ENCODE measurements around the gene MGAM2. TPM values are rescaled to one million over a fixed set of nuclear protein-coding genes. Genes with fewer than 3 reads are reported as not detected.
"Not testable (repeated sequence)": the region's sequence is repeated elsewhere in the genome, so short reads cannot be mapped to it uniquely, and the experiment has no call there.

The MGAM2 gene
- total RNA-seq = under 0.01 TPM

GRCh38 chr7:142111499-142111898, at the start of gene MGAM2:
Gene MGAM2 (plus strand): TSS chr7:142111718. CDS start chr7:142116874, 5,156 bp downstream.
- no peak for DNase-seq (ENCODE audit: low read depth in 2 of 3, low spot score in 2 of 3)

GRCh38 chr7:142063551-142064442, 47.7 kb upstream of the MGAM2 start:
- no peak for DNase-seq (ENCODE audit: low read depth in 2 of 3, low spot score in 2 of 3)

GRCh38 chr7:142066536-142066935, 45.0 kb upstream of the MGAM2 start:
- DNase-seq (ENCODE audit: low read depth in 2 of 3, low spot score in 2 of 3) = no peak

GRCh38 chr7:142077762-142078161, 33.8 kb upstream of the MGAM2 start:
- DNase-seq (ENCODE audit: low read depth in 2 of 3, low spot score in 2 of 3) = no peak

DNA sequence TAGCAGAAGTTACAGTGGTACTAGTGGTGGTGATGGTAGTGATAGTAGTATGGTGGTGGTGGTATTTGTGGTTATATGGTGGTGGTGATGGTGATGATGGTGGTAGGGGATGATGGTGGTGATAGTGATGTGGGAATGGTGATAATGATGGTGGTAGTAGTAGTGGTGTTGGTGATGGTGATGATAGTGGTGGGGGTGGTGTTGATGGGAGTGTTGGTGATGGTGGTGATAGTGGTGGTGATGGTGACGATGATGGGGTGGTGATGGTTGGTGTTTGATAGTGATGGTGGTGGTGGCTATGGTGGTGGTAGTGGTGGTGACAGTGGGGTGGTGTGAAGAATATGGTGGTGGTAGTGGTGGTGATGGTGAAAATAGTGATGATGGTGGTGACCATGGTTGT, 27.9 kb upstream of the MGAM2 start:
- DNase-seq (ENCODE audit: low read depth in 2 of 3, low spot score in 2 of 3) = no peak

GRCh38 chr7:142085428-142085827, 26.1 kb upstream of the MGAM2 start:
- DNase-seq (ENCODE audit: low read depth in 2 of 3, low spot score in 2 of 3) = no peak

DNA sequence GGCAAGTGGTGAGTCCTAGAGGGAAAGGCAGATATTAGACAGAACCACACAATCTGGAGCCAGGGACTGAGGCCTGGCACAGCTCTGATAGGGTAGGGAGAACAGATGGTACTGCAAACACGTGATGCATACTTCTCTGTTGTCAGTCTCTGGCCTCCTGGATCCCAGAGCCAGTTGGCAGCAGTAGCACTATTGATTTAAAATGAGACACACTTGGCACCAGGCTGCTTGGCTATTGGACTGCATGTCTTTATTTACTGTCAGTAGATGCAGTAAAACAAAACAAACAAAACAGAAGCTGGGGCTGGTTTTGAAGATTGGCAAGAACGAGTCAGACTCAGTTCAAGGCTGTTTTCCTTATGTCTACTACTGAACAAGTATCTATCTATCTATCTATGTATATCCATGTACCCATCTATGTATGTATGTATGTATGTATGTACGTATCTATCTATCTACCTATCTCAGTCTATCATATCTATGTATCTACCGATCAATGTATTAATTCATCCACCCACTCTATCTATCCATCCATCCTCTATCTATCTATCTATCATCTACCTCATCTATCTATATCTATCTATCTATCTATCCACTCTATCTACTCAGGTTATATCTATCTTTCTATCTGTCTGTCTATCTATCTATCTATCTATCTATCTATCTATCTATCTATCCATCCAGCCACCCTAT, 23.4 kb upstream of the MGAM2 start:
- DNase-seq (ENCODE audit: low read depth in 2 of 3, low spot score in 2 of 3) = no peak

DNA sequence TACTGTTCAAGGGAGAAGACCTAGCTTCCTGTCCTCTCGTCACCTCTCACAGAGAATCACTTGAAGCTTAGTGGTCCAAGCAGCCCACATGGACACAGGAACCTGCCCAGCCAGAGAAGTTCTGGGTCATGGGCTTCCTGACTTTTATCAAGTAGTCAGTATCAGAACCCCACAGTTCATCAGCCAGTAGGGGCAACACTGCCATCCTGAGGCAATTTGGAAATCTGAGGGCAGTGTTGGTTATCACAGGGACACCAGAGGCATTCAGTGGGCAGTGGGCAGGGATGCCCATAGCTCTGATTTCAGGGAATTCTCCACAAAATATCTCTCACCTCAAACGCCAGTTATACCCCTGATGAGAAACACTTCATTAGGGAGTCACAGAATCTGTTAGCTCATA, 22.5 kb upstream of the MGAM2 start:
- DNase-seq (ENCODE audit: low read depth in 2 of 3, low spot score in 2 of 3) = no peak

DNA sequence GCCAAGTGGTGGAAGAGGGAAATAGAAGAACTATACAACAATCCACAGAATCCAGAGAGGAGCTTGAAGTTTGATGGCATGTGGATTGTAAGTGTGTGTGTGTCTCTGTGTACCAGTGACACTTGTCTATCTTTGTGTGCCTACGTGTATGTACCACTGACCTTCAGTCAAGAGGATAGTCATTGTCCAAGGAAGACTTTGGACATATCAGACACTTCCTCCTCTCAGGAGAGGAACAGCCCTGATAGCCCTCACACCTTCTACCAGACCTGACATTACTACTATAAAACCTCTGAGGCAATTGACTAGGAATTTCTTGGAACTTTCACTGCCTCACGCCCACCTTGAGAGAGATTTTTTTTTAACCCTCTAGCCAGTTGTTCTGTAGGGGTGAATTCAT, 19.6 kb upstream of the MGAM2 start:
- DNase-seq (ENCODE audit: low read depth in 2 of 3, low spot score in 2 of 3) = no peak

- DNase-seq (ENCODE audit: low read depth in 2 of 3, low spot score in 2 of 3) = no peak
These were observed 16.7 kb upstream of the MGAM2 start for GRCh38 chr7:142094861-142095260.

GRCh38 chr7:142097571-142097970, 13.9 kb upstream of the MGAM2 start:
- DNase-seq (ENCODE audit: low read depth in 2 of 3, low spot score in 2 of 3) = no peak

GRCh38 chr7:142098004-142098403, 13.5 kb upstream of the MGAM2 start:
- DNase-seq (ENCODE audit: low read depth in 2 of 3, low spot score in 2 of 3) = no peak

GRCh38 chr7:142099347-142099746, 12.2 kb upstream of the MGAM2 start:
- DNase-seq (ENCODE audit: low read depth in 2 of 3, low spot score in 2 of 3) = not testable (repeated sequence)

DNA sequence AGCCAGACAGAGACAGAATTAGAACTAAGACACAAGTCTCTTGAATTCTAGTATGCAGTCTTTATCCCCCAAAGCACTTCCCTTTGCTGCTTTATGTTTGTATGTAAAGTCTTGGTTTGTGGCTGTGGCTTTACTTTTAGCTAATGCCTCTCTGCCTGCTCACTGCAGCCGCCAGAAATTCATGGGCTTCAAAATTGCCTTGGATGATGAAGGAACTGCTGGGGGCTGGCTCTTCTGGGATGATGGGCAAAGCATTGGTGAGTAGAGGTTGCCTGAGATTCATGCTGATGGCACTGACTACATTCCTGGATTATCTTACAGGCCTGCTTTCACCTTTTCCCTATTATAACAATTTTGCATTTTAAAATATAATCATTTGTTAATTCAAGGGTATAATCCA, 10.9 kb upstream of the MGAM2 start:
- DNase-seq (ENCODE audit: low read depth in 2 of 3, low spot score in 2 of 3) = no peak

- DNase-seq (ENCODE audit: low read depth in 2 of 3, low spot score in 2 of 3) = not testable (repeated sequence)
These were observed 9.7 kb upstream of the MGAM2 start for GRCh38 chr7:142101794-142102193.

DNA sequence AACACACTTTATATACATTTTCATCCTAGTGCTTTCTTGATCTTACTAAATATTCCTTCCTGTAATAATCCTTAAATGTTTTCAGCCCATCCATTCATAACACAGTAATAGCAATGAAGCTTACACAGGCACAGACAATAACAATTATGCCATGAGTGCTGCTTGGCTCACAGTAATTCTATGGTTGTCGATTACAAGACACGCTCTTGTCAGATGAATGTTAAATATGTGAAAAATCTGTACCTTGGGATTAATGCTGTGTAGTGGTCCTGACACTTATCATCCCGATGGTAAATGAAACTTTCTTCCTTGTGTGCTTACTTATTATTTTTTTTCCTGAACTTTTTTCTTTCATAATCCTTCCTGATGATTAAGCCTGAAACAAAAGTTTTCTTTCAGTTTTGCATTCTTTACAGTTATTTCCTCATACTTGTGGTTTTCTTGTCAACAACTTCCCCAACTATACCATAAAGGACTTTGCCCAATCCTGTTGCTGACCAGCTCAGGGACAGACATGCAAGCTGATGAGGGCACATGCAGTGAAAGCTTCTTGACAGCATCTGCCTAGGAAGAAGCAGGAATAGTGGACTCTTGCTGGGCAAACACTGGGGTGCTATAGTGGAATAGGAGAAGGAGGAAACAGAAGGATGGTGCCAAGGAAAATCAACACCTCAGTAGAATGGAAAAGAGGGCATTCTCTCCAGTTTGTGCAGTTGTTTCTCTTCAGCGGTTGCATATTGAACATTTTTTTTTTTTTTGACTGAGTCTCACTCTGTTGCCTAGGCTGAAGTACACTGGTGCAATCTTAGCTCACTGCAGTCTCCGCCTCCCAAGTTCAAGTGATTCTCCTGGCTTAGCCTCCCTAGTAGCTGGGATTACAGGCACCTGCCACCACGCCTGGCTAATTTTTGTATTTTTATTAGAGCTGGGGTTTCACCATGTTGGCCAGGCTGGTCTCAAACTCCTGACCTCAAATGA, 6.7 kb upstream of the MGAM2 start:
- DNase-seq (ENCODE audit: low read depth in 2 of 3, low spot score in 2 of 3) = peak in 2 of 3 donors; percentile 12 to 26

DNA sequence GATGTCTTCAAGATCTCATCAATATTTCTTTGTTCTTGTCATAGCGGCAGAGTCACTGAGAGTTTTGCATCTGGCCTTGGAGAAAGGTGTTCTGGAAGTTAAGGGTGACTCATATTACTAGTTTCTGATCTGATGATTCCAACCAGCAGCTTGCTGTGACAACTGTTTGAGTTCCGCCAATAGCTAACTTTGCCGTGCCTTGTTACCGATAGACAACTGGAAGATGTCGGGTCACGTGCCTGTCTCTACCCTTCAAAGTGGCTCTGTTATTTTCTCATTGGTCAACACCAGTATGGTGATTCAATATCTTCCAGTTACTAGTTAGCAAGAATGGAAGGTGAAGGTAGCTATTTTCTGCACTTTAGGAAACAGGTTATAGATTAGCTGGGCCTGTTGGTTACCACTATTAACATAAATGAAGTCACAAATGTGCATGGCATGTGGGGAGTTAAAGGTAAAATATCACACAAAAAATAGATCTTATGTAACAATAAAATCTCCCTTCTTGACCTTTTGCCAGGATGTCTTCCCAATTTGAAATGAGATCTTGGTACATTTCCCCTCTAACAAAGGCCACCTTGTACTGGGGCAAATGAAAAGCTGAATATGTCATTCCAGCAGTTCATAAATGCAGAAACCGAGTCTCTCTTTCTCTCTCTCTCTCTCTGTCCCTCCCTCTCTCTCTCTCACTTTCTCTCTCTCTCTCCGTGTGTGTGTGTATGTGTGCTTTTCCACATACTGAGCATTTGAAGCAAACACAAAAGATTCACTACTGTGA, 2.6 kb upstream of the MGAM2 start:
- DNase-seq (ENCODE audit: low read depth in 2 of 3, low spot score in 2 of 3) = no peak

GRCh38 chr7:142110098-142110497, 1.4 kb upstream of the MGAM2 start:
- no peak for DNase-seq (ENCODE audit: low read depth in 2 of 3, low spot score in 2 of 3)

DNA sequence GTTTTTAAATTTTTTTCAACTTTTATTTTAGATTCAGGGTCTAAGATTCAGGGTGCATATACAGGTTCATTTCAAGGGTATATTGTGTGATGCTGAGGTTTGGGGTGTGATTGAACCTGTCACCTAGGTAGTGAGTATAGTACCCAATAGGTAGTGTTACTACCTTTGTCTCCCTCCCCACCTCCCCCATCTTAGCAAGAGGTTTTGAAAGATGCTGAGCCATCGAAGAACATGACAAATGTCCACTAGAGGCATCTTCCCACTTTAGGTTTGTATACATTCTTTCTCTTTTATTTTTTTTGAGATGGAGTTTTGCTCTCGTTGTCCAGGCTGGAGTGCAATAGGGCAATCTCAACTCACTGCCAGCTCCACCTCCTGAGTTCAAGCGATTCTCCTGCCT, 880 bp upstream of the MGAM2 start:
- no peak for DNase-seq (ENCODE audit: low read depth in 2 of 3, low spot score in 2 of 3)

GRCh38 chr7:142112086-142112485, 568 bp downstream of the MGAM2 start:
- no peak for DNase-seq (ENCODE audit: low read depth in 2 of 3, low spot score in 2 of 3)

Data from hematopoietic multipotent progenitor cell (in vitro differentiated cells).